C1 segment of cervical spinal cord (tissue), 14 donors: ENCODE data around the gene VPS13A.
"Not testable (repeated sequence)": the region's sequence is repeated elsewhere in the genome, so short reads cannot be mapped to it uniquely, and the experiment has no call there.

Experiments
- DNase-seq, 14 donors: peaks; one replicate each; lab custom pipeline; 2025; lab: John Stamatoyannopoulos, UW

Gene VPS13A

DNA sequence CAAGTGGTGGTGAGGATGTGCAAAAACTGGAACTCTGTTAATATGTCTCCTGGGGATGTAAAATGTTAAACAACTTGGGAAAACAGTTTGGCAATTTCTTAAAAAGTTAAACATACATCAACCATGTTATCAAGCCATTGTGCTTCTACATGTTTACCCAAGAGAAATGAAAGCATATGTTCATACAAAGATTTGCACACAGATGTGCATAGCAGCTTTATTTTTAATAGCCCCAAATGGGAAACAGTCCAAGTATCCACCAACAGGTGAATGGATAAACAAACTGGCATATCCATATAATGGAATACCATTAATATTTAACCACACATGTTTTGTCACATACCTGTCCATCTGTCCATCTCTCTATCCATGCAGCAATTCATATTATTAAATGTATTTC, 6.2 kb downstream of the VPS13A start:
- no peak for DNase-seq

DNA sequence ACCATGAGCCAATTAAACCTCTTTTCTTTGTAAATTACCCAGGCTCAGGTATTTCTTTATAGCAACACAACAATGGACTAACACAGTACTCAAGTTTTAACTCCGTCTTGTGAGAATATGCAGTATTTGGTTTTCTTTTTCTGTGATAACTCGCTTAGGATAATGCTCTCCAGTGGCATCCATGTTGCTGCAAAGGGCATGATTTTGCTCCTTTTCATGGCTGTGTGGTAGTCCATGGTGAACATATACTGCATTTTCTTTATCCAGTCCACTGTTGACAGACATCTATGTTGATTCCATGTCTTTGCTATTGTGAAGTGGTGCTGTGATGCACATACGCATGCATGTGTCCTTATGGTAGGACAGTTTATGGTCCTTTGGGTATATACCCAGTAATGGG, 10.9 kb downstream of the VPS13A start:
- no peak for DNase-seq

GRCh38 chr9:77194423-77194822, 17.1 kb downstream of the VPS13A start:
- DNase-seq, result no peak

- DNase-seq, result no peak
These were observed 32.8 kb downstream of the VPS13A start for GRCh38 chr9:77210116-77210515.

- no peak for DNase-seq
These were observed 34.2 kb downstream of the VPS13A start for GRCh38 chr9:77211561-77211960.

DNA sequence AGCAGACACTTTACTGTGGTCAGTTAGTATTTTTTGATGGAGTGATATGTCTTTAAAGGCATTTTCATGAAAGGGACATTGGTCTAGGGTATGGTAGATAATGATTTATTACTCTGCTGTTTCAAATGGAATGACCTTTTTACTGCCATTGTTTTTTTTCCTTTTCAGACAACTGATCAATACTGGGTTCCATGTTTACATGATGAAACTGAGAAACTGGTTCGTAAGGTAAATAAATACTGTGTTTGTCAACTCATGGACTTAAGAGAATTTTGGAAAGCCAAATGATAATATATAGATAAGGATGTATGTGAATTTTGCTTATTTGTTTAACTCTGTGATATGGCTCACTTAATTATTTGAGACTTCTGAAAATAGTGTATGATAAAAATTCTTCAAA, 35.5 kb downstream of the VPS13A start:
- DNase-seq, result no peak

- DNase-seq, result no peak
These were observed 38.5 kb downstream of the VPS13A start for GRCh38 chr9:77215874-77216273.

GRCh38 chr9:77218612-77219011, 41.3 kb downstream of the VPS13A start:
- no peak for DNase-seq

DNA sequence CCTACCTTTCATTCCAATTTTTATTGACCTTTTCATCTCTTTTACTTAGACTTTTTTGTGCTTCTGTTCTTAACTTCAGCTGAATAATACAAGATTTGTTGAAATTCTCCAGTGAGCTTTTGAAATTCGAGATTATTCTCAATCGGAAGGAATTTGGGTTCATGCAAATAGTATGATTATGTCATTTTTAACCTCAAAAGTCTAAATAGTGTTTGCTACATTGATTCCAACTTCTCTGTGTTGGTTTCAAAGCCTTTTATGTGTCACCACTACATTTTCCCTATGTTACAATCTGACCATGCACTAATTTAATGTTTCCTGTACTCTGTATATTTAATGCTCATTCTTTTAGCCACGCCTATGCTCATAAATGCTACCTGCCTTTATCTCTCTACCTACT, 44.1 kb downstream of the VPS13A start:
- no peak for DNase-seq

DNA sequence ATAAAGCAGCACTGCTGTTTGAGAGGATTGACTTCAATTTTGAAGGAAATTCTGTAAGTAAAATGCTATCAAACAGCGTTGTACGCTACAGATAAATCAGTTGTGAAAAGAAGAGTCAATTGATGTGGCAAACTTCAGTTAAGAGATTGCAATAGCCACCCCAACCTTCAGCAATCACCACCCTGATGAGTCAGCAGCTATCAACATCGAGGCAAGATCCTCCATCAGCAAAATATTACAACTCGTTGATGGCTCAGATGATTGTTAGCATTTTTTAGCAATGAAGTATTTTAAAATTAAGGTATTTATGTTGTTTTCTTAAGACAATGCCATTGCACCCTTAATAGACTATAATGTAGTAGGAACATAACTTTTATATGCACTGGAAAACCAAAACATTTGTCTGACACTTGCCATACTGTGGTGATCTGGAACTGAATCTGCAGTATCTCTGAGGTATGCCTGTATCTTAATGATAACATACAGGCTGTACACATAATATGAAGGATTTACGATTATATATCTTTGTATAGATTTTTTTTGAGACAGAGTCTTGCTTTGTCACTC, 47.5 kb downstream of the VPS13A start:
- no peak for DNase-seq

DNA sequence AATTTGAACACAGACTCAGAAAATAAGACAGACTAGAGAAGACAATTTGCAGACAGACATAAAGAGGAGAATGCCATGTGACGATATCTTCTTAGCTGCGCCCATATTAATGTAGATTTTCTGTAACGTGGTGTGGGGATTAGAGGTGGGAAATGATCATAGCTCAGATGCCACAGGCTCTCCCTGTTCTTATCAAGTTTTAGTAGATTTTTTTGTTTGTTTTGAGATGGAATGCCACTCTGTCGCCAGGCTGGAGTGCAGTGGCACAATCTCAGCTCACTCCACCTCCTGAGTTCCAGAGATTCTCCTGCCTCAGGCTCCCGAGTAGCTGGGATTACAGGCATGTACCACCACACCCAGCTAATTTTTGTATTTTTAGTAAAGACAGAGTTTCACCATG, 59.4 kb downstream of the VPS13A start:
- DNase-seq, result no peak

DNA sequence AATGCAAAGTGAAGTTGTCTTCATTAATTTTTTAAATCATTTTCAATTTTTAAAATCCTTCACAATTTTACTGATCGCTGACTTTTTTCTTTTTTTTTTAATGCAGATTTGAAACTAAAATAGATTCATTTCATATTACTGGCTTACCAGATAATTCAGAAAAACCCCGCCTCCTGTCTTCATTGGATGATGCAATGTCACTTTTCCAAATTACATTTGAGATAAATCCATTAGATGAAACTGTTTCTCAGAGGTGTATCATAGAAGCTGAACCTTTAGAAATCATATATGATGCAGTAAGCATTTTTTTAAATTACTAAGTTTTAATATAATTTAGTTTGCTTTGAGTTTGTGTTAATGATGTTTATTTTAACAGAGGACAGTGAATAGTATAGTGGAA, 60.6 kb downstream of the VPS13A start:
- no peak for DNase-seq

DNA sequence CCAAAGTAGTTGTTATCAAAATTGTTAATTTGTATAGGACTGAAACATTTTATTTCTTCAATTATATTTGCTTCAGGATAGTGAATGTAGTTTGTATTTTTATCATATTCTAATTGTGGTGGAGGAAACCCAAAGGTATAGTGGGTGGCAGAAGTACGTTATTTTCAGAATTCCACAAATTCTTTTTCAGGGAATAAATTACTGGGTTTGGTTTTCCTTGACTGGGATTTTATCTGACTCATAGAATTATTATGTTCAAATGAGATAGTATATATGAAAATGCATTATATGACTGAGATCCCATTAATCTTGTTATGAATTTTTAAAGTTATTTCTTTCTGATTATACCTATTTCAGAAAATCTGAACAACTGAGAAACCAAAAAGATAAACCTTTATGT, 73.7 kb downstream of the VPS13A start:
- no peak for DNase-seq

DNA sequence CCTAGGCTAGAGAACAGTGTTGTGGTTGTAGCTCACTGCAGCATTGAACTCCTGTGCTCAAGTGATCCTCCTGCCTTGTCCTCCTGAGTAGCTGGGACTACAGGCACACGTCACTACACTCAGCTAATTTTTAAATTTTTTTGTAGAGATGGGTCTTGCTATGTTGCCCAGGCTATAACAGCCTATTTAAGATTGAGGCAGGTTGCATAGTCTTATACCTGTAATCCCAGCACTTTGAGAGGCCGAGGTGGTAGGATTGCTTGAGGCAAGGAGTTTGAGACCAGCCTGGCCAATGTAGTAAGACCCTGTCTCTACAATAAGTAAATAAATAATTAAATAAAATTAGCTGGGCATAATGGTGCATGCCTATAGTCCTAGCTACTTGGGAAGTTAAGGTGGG, 79.9 kb downstream of the VPS13A start:
- DNase-seq, result no peak

GRCh38 chr9:77261605-77262004, 84.3 kb downstream of the VPS13A start:
- no peak for DNase-seq

DNA sequence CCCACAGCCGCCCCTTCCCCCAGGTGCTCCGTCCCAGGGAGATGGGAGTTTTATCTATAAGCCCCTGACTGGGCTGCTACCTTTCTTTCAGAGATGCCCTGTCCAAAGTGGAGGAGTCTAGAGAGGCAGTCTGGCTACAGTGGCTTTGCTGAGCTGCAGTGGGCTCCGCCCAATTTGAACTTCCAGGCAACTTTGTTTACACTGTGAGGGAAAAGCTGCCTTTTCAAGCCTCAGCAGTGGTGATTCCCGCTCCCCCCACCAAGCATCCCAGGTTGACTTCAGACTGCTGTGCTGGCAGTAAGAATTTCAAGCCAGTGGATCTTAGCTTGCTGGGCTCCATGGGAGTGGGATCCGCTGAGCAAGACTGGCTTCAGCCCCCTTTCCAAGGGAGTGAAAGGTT, 90.4 kb downstream of the VPS13A start:
- not testable (repeated sequence) for DNase-seq

- DNase-seq, result no peak
These were observed 93.8 kb downstream of the VPS13A start for GRCh38 chr9:77271023-77271690.

DNA sequence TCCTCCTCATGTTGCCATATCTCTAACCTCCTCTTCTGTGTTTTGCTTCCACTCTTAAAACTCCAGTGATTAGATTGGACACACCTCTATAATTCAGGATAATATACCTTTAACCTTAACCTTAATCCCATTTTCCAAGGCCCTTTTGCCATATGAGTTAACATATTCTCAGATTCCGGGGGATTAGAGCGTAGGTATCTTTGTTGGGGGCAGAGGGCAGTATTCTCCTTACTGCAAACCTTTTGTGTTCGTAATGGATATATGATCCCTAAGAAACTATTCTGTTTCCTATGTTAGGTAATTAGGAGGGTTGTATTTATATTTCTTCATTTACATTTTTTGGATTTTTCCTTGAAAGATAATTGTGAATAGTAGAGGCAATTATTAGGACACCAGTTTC, 99.5 kb downstream of the VPS13A start:
- DNase-seq, result no peak

GRCh38 chr9:77277719-77278118, 100.4 kb downstream of the VPS13A start:
- no peak for DNase-seq

- DNase-seq, result no peak
These were observed 106.7 kb downstream of the VPS13A start for GRCh38 chr9:77283991-77284390.

DNA sequence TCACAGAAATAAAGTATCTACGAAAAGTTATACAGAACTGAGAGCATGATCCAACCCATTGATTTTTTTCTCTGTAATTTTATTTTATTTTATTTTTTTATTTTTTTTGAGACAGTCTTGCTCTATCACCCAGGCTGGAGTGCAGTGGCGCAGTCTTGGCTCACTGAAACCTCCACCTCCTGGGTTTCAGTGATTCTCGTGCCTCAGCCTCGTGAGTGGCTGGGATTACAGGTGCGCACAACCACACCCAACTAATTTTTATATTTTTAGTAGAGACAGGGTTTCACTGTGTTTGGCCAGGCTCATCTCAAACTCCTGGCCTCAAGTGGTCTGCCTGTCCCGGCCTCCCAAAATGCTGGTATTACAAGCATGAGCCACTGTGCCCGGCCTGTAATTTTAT, 107.3 kb downstream of the VPS13A start:
- no peak for DNase-seq

- no peak for DNase-seq
These were observed 113.0 kb downstream of the VPS13A start for GRCh38 chr9:77290373-77290772.

- no peak for DNase-seq
These were observed 114.4 kb downstream of the VPS13A start for GRCh38 chr9:77291714-77292113.

GRCh38 chr9:77293949-77294348, 116.6 kb downstream of the VPS13A start:
- no peak for DNase-seq
